GM12864 (cell line): ENCODE data around the gene FFAR4.

Source experiments
- DNase-seq: peaks from one replicate; pipeline ENCODE4 v3.0.0-alpha.2; 2011; ENCODE audit warnings: low read depth
- H3K4me3 ChIP-seq: 2 replicates; pipeline ENCODE4 v1.5.1; 2011; ENCODE audit warnings: mild to moderate bottlenecking, low read depth, low read length, control low read depth
- CTCF ChIP-seq: IDR thresholded peaks from 2 replicates; pipeline ENCODE4 v1.5.1; 2011; ENCODE audit warnings: low read depth, mild to moderate bottlenecking, moderate library complexity, low read length, control low read depth, inconsistent platforms; ENCODE audit errors: missing control alignments

Gene FFAR4

GRCh38 chr10:93622942-93623341 lies 56.5 kb downstream of the FFAR4 start:
- peak; percentile 12 for DNase-seq
- no peak for TF ChIP-seq CTCF
- no peak overlapping the region for H3K4me3 ChIP-seq

GRCh38 chr10:93628858-93629257 lies 62.4 kb downstream of the FFAR4 start:
- no peak for TF ChIP-seq CTCF
- no peak for DNase-seq
- no peak overlapping the region for H3K4me3 ChIP-seq

GRCh38 chr10:93629647-93630305 lies 63.3 kb downstream of the FFAR4 start:
- TF ChIP-seq CTCF, result no peak
- H3K4me3 ChIP-seq, result no peak overlapping the region
- DNase-seq, result no peak

GRCh38 chr10:93630625-93631557 lies 64.4 kb downstream of the FFAR4 start:
- DNase-seq, result no peak
- no peak for TF ChIP-seq CTCF

More at GRCh38 chr10:93630625-93631557, 64.4 kb downstream of the FFAR4 start:
- H3K4me3 ChIP-seq, result no peak overlapping the region
